D341Med (cell line): Measurements from ENCODE around the gene USP7.
"Not testable (repeated sequence)": the region's sequence is repeated elsewhere in the genome, so short reads cannot be mapped to it uniquely, and the experiment has no call there.

ENCODE experiments used
- DNase-seq: peaks from one replicate; pipeline ENCODE4 v3.0.0; 2012; ENCODE audit warnings: low spot score

Gene USP7

GRCh38 chr16:8877894-8878522 lies 85.7 kb downstream of the USP7 start:
- DNase-seq: no peak

GRCh38 chr16:8875317-8875716 lies 88.4 kb downstream of the USP7 start:
- not testable (repeated sequence) for DNase-seq

- no peak for DNase-seq
Measured at GRCh38 chr16:8874388-8874787, 89.3 kb downstream of the USP7 start.

DNA sequence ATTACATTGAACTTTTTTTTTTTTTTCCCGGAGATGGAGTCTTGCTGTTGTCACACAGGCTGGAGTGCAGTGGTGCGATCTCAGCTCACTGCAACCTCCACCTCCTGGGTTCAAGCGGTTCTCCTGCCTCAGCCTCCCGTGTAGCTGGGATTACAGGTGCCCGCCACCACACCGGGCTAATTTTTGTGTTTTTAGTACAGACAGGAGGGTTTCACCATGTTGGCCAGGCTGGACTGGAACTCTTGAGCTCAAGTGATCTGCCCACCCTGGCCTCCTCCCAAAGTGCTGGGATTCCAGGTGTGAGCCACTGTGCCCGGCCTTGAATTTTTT lies 89.9 kb downstream of the USP7 start:
- DNase-seq: not testable (repeated sequence)

GRCh38 chr16:8872967-8873865 lies 90.5 kb downstream of the USP7 start:
- no peak for DNase-seq

GRCh38 chr16:8872071-8872470 lies 91.6 kb downstream of the USP7 start:
- DNase-seq: no peak

GRCh38 chr16:8869988-8870241 lies 93.8 kb downstream of the USP7 start:
- DNase-seq: not testable (repeated sequence)

GRCh38 chr16:8869212-8869987 lies 94.3 kb downstream of the USP7 start:
- DNase-seq: peak; percentile 67

GRCh38 chr16:8868416-8869211 lies 95.1 kb downstream of the USP7 start, which contains the start of gene CARHSP1:
CARHSP1 (minus strand) TSS chr16:8869006; CDS start chr16:8859328, 9,678 bp downstream.
- DNase-seq: peak; percentile 96

GRCh38 chr16:8867932-8868415 lies 95.7 kb downstream of the USP7 start:
- DNase-seq: no peak

DNA sequence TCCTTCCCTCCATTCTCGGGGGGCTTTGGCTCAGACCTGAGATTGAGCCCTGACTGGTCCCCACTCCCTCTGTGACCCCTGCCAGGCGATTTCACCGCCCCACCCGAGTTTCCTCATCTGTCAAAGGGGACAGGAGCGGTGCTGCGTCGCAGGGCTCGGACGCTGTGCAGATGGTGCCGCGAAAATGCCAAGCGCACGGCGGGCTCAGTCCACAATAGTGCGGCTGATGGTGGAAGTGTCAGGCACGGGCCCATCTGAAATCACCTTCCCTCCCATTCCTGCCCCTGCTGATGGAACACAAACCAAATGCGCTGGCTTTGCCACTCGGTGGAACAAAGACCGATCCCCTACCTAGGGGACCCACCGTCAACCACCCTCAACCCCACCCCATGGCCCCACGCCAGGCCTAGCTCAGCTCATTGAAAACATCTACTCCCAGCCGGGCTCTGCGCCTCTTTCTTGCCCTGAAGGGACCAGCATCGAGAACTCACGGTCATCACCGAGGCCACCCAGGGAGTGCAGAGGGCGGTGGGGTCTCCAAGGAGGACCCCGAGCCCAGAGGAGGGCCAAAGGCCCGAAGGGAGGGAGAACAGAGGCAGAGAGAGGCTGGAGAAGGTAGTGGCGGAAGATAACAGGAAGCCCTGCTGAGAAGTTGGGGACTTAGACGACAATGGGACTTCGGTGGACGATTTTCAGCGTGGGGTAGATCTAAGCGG lies 96.3 kb downstream of the USP7 start:
- DNase-seq: no peak

DNA sequence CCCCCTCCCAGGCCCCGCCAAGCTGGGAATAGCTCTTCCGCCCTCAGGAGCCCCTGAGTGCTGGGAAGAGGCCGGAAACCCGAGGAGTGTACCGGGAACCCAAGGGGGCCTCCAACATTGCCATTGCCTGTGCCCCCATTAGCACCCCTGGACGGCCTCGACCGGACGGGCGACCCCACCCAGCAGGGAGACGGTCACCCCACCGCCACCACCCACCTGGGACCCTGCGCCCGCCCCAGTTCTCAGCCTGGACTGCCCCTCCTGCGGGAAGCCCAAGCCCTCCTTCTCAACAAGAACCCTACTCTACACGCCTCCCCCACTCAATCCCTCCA lies 96.9 kb downstream of the USP7 start:
- DNase-seq: no peak

- DNase-seq: no peak
Measured at GRCh38 chr16:8866118-8866883, 97.4 kb downstream of the USP7 start.

DNA sequence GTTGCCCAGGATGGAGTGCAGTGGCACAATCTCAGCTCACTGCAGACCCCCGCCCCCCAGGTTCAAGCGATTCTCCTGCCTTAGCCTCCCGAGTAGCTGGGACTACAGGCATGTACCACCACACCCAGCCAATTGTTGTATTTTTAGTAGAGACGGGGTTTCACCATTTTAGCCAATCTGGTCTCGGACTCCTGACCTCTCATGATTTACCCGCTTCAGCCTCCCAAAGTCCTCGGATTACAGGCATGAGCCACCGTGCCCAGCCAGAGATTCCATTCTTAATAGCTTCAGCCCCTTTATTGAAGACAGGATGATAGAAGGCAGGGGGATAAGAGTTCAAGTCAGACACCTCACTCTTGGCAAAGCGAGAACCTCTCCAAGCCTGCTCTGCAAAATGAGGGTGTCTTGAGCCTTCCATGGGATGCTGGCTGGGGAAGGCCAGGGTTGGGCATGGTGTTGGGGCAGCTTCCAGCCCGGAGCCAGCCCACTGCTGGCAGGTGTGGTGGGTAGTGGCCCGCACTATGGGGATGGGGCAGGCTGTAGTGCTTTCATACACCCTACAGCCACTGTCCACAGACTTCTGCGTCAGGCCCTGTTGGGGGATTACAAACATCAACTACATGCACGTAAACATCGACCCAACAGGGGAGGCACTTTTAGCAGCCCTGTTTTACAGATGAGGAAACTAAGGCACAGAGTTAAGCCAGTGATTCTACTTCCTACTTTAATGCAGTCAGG lies 98.4 kb downstream of the USP7 start:
- no peak for DNase-seq

DNA sequence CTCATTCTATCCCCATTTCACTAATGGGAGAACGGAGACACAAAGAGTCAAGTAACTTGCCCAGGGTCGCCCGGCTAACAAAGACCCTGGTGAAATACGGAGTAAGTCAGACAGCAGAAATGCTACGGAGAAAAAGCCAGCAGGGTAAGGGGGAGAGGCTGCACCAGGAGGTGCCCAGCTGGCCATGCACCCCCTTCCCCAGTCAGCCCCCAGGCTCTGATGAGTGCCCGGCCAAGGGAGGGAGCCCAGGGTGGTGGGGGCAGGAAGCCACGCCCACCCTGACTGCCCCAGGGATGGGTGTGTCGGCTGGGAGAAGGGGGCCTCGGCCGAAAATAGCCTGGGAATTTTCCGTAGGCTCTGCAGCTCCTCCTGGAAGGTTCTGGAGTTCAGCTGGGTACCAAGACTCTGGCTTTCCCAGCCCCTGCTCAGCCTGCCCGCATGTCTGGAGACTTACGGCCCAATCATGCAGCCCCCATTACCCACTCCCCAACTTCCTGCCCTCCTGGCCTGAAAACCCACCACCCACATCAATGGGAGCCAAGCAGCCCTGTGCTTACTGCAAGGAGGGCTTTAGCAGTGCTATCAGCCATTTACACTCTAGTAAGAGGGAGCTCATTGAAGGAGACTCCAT lies 99.1 kb downstream of the USP7 start:
- DNase-seq: no peak

DNA sequence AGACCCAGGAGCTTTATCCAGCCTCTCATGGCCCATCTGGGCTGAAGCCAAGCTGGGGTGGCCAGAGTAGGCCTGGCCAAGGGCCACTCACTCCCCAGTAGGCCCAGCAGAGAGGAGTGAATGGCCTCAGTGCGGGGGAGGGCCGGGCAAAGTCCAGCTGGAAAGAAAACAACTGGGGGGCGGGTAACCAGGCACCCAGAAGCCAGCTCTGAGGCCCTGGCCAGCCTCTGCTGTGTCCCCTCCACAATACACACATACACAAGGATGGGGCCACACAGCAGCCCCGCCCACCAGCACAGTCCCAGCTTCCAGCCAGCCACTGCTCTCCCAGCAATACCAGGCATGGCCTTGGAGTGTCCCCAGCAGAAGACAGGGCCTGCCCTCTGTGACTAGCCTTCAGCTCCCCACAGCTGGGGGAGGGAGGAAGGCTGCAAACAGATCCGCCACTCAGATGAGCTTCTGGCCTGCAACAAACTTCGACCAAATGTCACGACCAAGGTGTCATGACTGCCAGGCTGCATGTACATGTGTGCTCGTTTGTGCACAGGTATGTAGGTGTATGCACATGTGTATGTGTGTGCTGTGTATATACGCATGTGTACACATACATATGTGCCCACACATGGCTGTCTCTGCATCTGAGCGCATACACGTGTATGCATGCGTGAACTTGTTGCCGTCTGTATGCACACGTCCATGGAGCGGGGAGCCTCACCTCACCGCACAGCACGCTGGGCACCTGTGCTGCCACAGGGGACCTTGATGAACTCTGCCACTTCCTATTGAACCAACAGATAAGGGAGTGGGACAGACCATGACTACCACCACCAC lies 99.9 kb downstream of the USP7 start:
- no peak for DNase-seq

- no peak for DNase-seq
Measured at GRCh38 chr16:8862309-8863130, 101.2 kb downstream of the USP7 start.
